Measurements from ENCODE around the gene UQCRH. TPM values are rescaled to one million over a fixed set of nuclear protein-coding genes. Genes with fewer than 3 reads are reported as not detected.

UQCRH gene
- total and polyA plus RNA-seq, 2 of the 4 experiments (the other 2 are of a cell fraction), result 347 to 736 TPM

GRCh38 chr1:46309401-46310159 is 6.1 kb downstream of the UQCRH start:
- Histone ChIP-seq H3K27ac (ENCODE audit: insufficient read depth, low read length) (no peak overlapping the region), H3K27me3 (ENCODE audit: control insufficient read depth, insufficient read depth, low read length) (no peaks in the 10 kb centered on the region), H4K5ac (ENCODE audit: low read depth, low read length) (no peak overlapping the region), H2AK9ac (replicated peaks; ENCODE audit: low read depth, low read length, poor library complexity) (no peak overlapping the region), H3K9ac (ENCODE audit: low read depth, low read length) (no peak overlapping the region), H2BK120ac (ENCODE audit: low read depth, low read length) (no peak overlapping the region), H3K4ac (ENCODE audit: low read depth, low read length) (no peak overlapping the region), H3K23ac (ENCODE audit: low read depth, low read length) (no peak overlapping the region), H2AFZ (replicated peaks; ENCODE audit: low read length, poor library complexity) (no peak overlapping the region), H3K9me3 (ENCODE audit: control insufficient read depth, insufficient read depth, low read length) (no peaks in the 10 kb centered on the region), H2BK15ac (ENCODE audit: low read depth, low read length) (no peak overlapping the region), H3K4me3 (ENCODE audit: insufficient read depth, low read depth, low read length) (no peak overlapping the region), H2BK5ac (ENCODE audit: low read depth, low read length, poor library complexity, severe bottlenecking) (no peak overlapping the region), H4K91ac (ENCODE audit: insufficient read depth, low read depth, low read length) (no peak overlapping the region), H3K9me1 (ENCODE audit: insufficient read depth, low read length) (no peaks in the 10 kb centered on the region), H3K79me1 (ENCODE audit: low read depth in 1 of 2, low read length in 2 of 2) (peaks cover 12 to 25% of the 10 kb centered on the region in 2 experiments), H3K4me2 (ENCODE audit: low read depth, low read length) (no peak overlapping the region), H3K18ac (ENCODE audit: low read depth, low read length) (no peak overlapping the region), H4K8ac (ENCODE audit: low read depth in 2 of 2, low read length in 2 of 2) (no peak overlapping the region), H2AK5ac (ENCODE audit: low read depth, low read length) (no peak overlapping the region), H3K56ac (ENCODE audit: extremely low read depth, insufficient read depth, low read length) (no peak overlapping the region), H3K4me1 (ENCODE audit: control insufficient read depth, insufficient read depth, low read length) (no peaks in the 10 kb centered on the region), H4K20me1 (ENCODE audit: insufficient read depth, low read length) (peaks cover 18% of the 10 kb centered on the region), H3K14ac (replicated peaks; ENCODE audit: low read depth, low read length) (no peak overlapping the region), H2BK20ac (ENCODE audit: low read depth, low read length) (no peak overlapping the region), H3K36me3 (ENCODE audit: control insufficient read depth, insufficient read depth, low read length) (peaks cover 41% of the 10 kb centered on the region)
- 100% methylated on average over 4 of the region's 16 CpGs; no CpG with 5 or more reads in 1 of the 2 experiments for WGBS, 2 experiments (ENCODE audit: extremely low coverage in 2 of 2, insufficient read length in 1 of 2)
- ATAC-seq (ENCODE audit: low read depth) (no peak), DNase-seq (no peak)
- TF ChIP-seq CEBPB (IDR thresholded peaks at IDR 0.05; ENCODE audit: low read depth, low read length) (no peak), USF2 (IDR thresholded peaks at IDR 0.05; ENCODE audit: low read depth, low read length) (no peak), NFE2L2 (IDR thresholded peaks at IDR 0.05; ENCODE audit: low read depth, low read length) (no peak), CTCF (conservative IDR thresholded peaks at IDR 0.05; ENCODE audit: low read depth, low read length) (no peak), SMC3 (IDR thresholded peaks at IDR 0.05; ENCODE audit: low read depth, low read length) (no peak), MAZ (IDR thresholded peaks at IDR 0.05; ENCODE audit: borderline replicate concordance, low read depth, low read length) (no peak), ELK1 (IDR thresholded peaks at IDR 0.05; ENCODE audit: borderline replicate concordance, low read depth, low read length) (no peak), MAFK (IDR thresholded peaks at IDR 0.05; ENCODE audit: low read depth, low read length) (no peak), FOS (IDR thresholded peaks at IDR 0.05; ENCODE audit: low read depth, low read length) (no peak), RCOR1 (IDR thresholded peaks at IDR 0.05; ENCODE audit: insufficient replicate concordance, low read length) (no peak), BHLHE40 (IDR thresholded peaks at IDR 0.05; ENCODE audit: low read depth, low read length) (no peak)
- dilution Hi-C loops (cut with HindIII; ENCODE audit: low sequenced_read_pairs, unreplicated experiment) (no loop called here), in situ Hi-C loops (cut with MboI; ENCODE audit: low sequenced_read_pairs) (no loop called here), intact Hi-C loops (cut with micrococcal nuclease) (no loop called here)
- CTCF ChIA-PET, result interaction anchor here (0.6 kb wide), 1 partner anchor 318 kb away, joined by 3 read pairs; no protein-coding TSS in a partner anchor
- POLR2A ChIA-PET (ENCODE audit: unreplicated experiment), result no interaction called here
- BruUV-seq (replicated peaks), result no TSS peak

All from IMR-90 (cell line).